Mammary epithelial cell (primary cell): ENCODE measurements around the gene EZH1.

ENCODE experiments used
- CTCF ChIP-seq, 2 donors: IDR thresholded peaks in 1 of 2; conservative IDR thresholded peaks in 1 of 2; 2 replicates each; pipeline ENCODE4 v1.5.1; 2011 to 2012; ENCODE audit warnings: inconsistent platforms in 2 of 2, low read length in 2 of 2, mild to moderate bottlenecking in 2 of 2, control low read depth in 1 of 2, low read depth in 1 of 2; ENCODE audit not compliant: insufficient read depth in 1 of 2; ENCODE audit errors: extremely low read depth in 1 of 2
- EZH2 ChIP-seq: IDR thresholded peaks from 2 replicates; pipeline ENCODE4 v1.6.1; 2012; ENCODE audit warnings: low read length, inconsistent platforms, borderline replicate concordance

GRCh38 chr17:42748908-42749798 lies 4.3 kb upstream of the EZH1 start:
- TF ChIP-seq CTCF (conservative IDR thresholded peaks at IDR 0.05 in 1 of 2, IDR thresholded peaks at IDR 0.05 in 1 of 2; ENCODE audit: extremely low read depth in 1 of 2, insufficient read depth in 1 of 2, low read depth in 1 of 2, low read length in 2 of 2) (no peak), EZH2 (no peak)
